ENCODE results near the gene USP4. TPM values are rescaled to one million over a fixed set of nuclear protein-coding genes. Genes with fewer than 3 reads are reported as not detected.

Gene USP4
- total and polyA plus RNA-seq, 2 of the 8 experiments (the other 6 are each of a cell fraction or from before 2014, with no cell fraction given), result 16.0 to 27.8 TPM

DNA sequence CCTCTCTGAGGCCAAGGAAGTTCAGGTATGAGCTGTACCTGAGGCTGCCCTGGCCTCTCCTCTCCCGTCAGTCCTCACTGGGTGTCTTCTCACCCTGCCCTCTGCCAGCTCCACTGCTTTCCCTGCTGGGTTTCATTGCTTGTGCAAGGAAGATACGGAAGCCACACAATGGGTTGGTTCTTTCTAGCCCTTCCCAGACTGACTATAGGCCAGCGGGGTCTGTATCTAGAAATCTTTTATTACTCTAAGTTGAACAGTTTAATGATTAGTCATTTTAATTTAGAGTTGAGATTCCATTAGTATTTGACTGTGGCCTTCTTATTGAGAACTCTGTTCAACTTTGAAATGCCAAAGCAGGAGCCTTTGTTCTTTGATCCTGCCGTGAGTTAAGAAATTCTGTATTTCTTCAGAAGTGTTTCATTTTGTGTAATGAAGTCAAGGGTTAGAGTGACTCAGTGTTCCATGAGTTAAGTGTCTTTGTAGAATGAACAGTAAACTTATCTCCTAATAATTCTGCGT is 79.0 kb downstream of the USP4 start:
- Histone ChIP-seq H2BK12ac (ENCODE audit: low read depth, low read length) (no peak overlapping the region), H2AK5ac (ENCODE audit: low read depth, low read length) (no peak overlapping the region), H3K27me3 (replicated peaks in 1 of 4; ENCODE audit: control insufficient read depth in 3 of 4, extremely low read depth in 1 of 4, insufficient read depth in 3 of 4, low read length in 3 of 4) (no peaks in the 10 kb centered on the region), H3K4me1 (replicated peaks in 1 of 4; ENCODE audit: control insufficient read depth in 3 of 4, insufficient read depth in 4 of 4, low read length in 3 of 4) (no peaks in the 10 kb centered on the region), H4K5ac (ENCODE audit: insufficient read length, low read depth, low read length) (no peak overlapping the region), H4K8ac (ENCODE audit: extremely low read depth, insufficient read depth, low read length) (no peak overlapping the region), H3K18ac (ENCODE audit: extremely low read depth, low read length) (no peak overlapping the region), H3K4ac (replicated peaks; ENCODE audit: insufficient read length, low read depth, low read length) (no peak overlapping the region), H4K91ac (replicated peaks; ENCODE audit: insufficient read length, low read length) (no peak overlapping the region), H3K56ac (replicated peaks; ENCODE audit: insufficient read length, low read depth, low read length) (no peak overlapping the region), H2BK15ac (ENCODE audit: low read length) (no peak overlapping the region), H3K79me1 (ENCODE audit: low read depth, low read length) (no peaks in the 10 kb centered on the region), H3K9me3 (ENCODE audit: insufficient read depth in 2 of 2, low read depth in 1 of 2, low read length in 1 of 2) (no peaks in the 10 kb centered on the region), H4K20me1 (replicated peaks in 1 of 2; ENCODE audit: control insufficient read depth in 1 of 2, insufficient read depth in 2 of 2, low read length in 2 of 2) (no peaks in the 10 kb centered on the region), H3K79me2 (ENCODE audit: control insufficient read depth in 1 of 2, insufficient read depth in 2 of 2, low read length in 2 of 2) (no peaks in the 10 kb centered on the region), H2BK20ac (ENCODE audit: low read length) (no peak overlapping the region), H3K4me2 (ENCODE audit: insufficient read depth in 1 of 2, low read depth in 2 of 2, low read length in 2 of 2) (no peak overlapping the region), H2AFZ (ENCODE audit: low read length) (no peak overlapping the region), H2BK120ac (replicated peaks; ENCODE audit: low read depth, low read length) (no peak overlapping the region), H3K4me3 (ENCODE audit: extremely low read depth in 1 of 4, insufficient read depth in 2 of 4, low read depth in 3 of 4, low read length in 4 of 4) (no peak overlapping the region), H3K14ac (ENCODE audit: insufficient read length) (no peak overlapping the region), H3K23me2 (ENCODE audit: low read depth, low read length) (no peaks in the 10 kb centered on the region), H3K27ac (ENCODE audit: low read depth, low read length) (no peak overlapping the region), H3K9ac (replicated peaks in 1 of 4; ENCODE audit: extremely low read depth in 1 of 4, low read depth in 3 of 4, low read length in 3 of 4) (no peak overlapping the region), H2BK5ac (ENCODE audit: low read depth, low read length) (no peak overlapping the region), H3K36me3 (ENCODE audit: control insufficient read depth in 2 of 4, insufficient read depth in 4 of 4, low read length in 3 of 4) (no peaks in the 10 kb centered on the region), H3K23ac (ENCODE audit: insufficient read length) (no peak overlapping the region)
- POLR2A ChIA-PET (ENCODE audit: partially characterized antibody), result no interaction called here
- CTCF ChIA-PET (ENCODE audit: partially characterized antibody), result no interaction called here
- no peak for DNase-seq (ENCODE audit: low read depth in 1 of 2, low spot score in 2 of 2)
- WGBS, 2 experiments (ENCODE audit: extremely low coverage in 1 of 2, insufficient coverage in 1 of 2, insufficient read length in 1 of 2, insufficient replicate concordance in 2 of 2, low coverage in 1 of 2, low lambda C conversion rate in 2 of 2, missing lambda C conversion rate in 1 of 2), result 82% methylated on average over 5 of the region's 5 CpGs; no CpG with 5 or more reads in 1 of the 2 experiments
- FAIRE-seq, result no peak
- TF ChIP-seq BCL11A (IDR thresholded peaks at IDR 0.05; ENCODE audit: low read depth in 2 of 2, low read length in 2 of 2), result no peak
- no peak for TF ChIP-seq RFX5 (IDR thresholded peaks at IDR 0.05; ENCODE audit: borderline replicate concordance, low read depth, low read length)
- TF ChIP-seq ASH2L (IDR thresholded peaks at IDR 0.05; ENCODE audit: low read length), result no peak
- TF ChIP-seq KDM4A (IDR thresholded peaks at IDR 0.05; ENCODE audit: low read depth, low read length, severe bottlenecking), result no peak
- TF ChIP-seq ZNF274 (IDR thresholded peaks at IDR 0.05; ENCODE audit: borderline replicate concordance, extremely low read depth, low read length), result no peak
- TF ChIP-seq HDAC2 (IDR thresholded peaks at IDR 0.05; ENCODE audit: borderline replicate concordance in 1 of 2, low read depth in 2 of 2, low read length in 2 of 2), result no peak
- no peak for TF ChIP-seq NANOG (IDR thresholded peaks at IDR 0.05; ENCODE audit: insufficient read depth, low read depth, low read length, poor library complexity, severe bottlenecking)
- no peak for TF ChIP-seq POLR2A (IDR thresholded peaks at IDR 0.05; ENCODE audit: control extremely low read depth in 1 of 2, low read depth in 2 of 2, low read length in 2 of 2)
- no peak for TF ChIP-seq TAF1 (IDR thresholded peaks at IDR 0.05; ENCODE audit: low read depth, low read length)
- no peak for TF ChIP-seq GTF2F1 (IDR thresholded peaks at IDR 0.05; ENCODE audit: borderline replicate concordance, low read depth, low read length)
- no peak for TF ChIP-seq FOSL1 (IDR thresholded peaks at IDR 0.05; ENCODE audit: insufficient read depth, low read depth, low read length)
- no peak for TF ChIP-seq HDAC6 (IDR thresholded peaks at IDR 0.05; ENCODE audit: low read depth, low read length)
- no peak for TF ChIP-seq EP300 (IDR thresholded peaks at IDR 0.05; ENCODE audit: borderline replicate concordance in 1 of 2, low read depth in 2 of 2, low read length in 2 of 2)
- no peak for TF ChIP-seq BACH1 (IDR thresholded peaks at IDR 0.05; ENCODE audit: low read length)
- no peak for TF ChIP-seq POLR2AphosphoS5 (IDR thresholded peaks at IDR 0.05; ENCODE audit: low read depth, low read length)
